Mesodermal cell (in vitro differentiated cells): ENCODE data around the gene POFUT2.

Source experiments
- H3K27ac ChIP-seq: 2 replicates; pipeline ENCODE4 v1.7.0; 2013; ENCODE audit warnings: mild to moderate bottlenecking, low read depth, low read length, moderate library complexity; ENCODE audit not compliant: severe bottlenecking
- H3K36me3 ChIP-seq: 2 replicates; pipeline ENCODE4 v1.7.1; 2013; ENCODE audit warnings: mild to moderate bottlenecking, low read length, moderate library complexity; ENCODE audit not compliant: control insufficient read depth, insufficient read depth
- H3K4me1 ChIP-seq: one replicate; pipeline ENCODE4 v1.7.1; 2013; ENCODE audit warnings: mild to moderate bottlenecking, low read length; ENCODE audit not compliant: insufficient read depth, control insufficient read depth, poor library complexity, severe bottlenecking
- H3K4me3 ChIP-seq: 2 replicates; pipeline ENCODE4 v1.7.0; 2013; ENCODE audit warnings: low read length, control low read depth, mild to moderate bottlenecking; ENCODE audit not compliant: insufficient read depth, poor library complexity, severe bottlenecking; ENCODE audit errors: extremely low read depth
- H3K9me3 ChIP-seq: 2 replicates; pipeline ENCODE4 v1.7.1; 2013; ENCODE audit warnings: mild to moderate bottlenecking, low read length, moderate library complexity; ENCODE audit not compliant: control insufficient read depth
- WGBS, 2 experiments: methylation state at CpG; one replicate each; pipeline ENCODE4 v1.1.5; 2013; ENCODE audit warnings: missing lambda C conversion rate in 2 of 2; ENCODE audit not compliant: insufficient coverage in 2 of 2; 5-methylcytosine and 5-hydroxymethylcytosine counted together

POFUT2 gene

GRCh38 chr21:45294509-45295291 lies 7.0 kb upstream of the POFUT2 start:
- peak overlapping the region; percentile 95 for H3K27ac ChIP-seq
- peaks cover 4% of the 10 kb centered on the region for H3K9me3 ChIP-seq
- peaks cover 13% of the 10 kb centered on the region for H3K36me3 ChIP-seq
- 63 to 64% methylated on average over 37 to 39 of the region's 40 CpGs for WGBS, 2 experiments
- no peak overlapping the region for H3K4me3 ChIP-seq
- H3K4me1 ChIP-seq = peaks cover 55% of the 10 kb centered on the region

- 87 to 88% methylated on average over 21 of the region's 23 CpGs for WGBS, 2 experiments
- Histone ChIP-seq H3K36me3 (peaks cover 19% of the 10 kb centered on the region), H3K4me1 (peaks cover 47% of the 10 kb centered on the region), H3K9me3 (peaks cover 4% of the 10 kb centered on the region), H3K4me3 (no peak overlapping the region), H3K27ac (peak overlapping the region; percentile 95)
Observed at GRCh38 chr21:45293726-45294401, 6.2 kb upstream of the POFUT2 start.

- no peak overlapping the region for H3K4me3 ChIP-seq
- WGBS, 2 experiments = 88 to 92% methylated on average over 18 to 19 of the region's 19 CpGs
- peaks cover 19% of the 10 kb centered on the region for H3K36me3 ChIP-seq
- H3K4me1 ChIP-seq = peaks cover 51% of the 10 kb centered on the region
- H3K9me3 ChIP-seq = peaks cover 4% of the 10 kb centered on the region
- H3K27ac ChIP-seq = peak overlapping the region; percentile 95
Observed at GRCh38 chr21:45293220-45293725, 5.6 kb upstream of the POFUT2 start.

GRCh38 chr21:45292399-45293219 lies 4.9 kb upstream of the POFUT2 start:
- Histone ChIP-seq H3K4me1 (peaks cover 51% of the 10 kb centered on the region), H3K36me3 (peaks cover 19% of the 10 kb centered on the region), H3K4me3 (no peak overlapping the region), H3K27ac (peak overlapping the region; percentile 41), H3K9me3 (peaks cover 4% of the 10 kb centered on the region)
- 26 to 34% methylated on average over 20 to 22 of the region's 24 CpGs for WGBS, 2 experiments

GRCh38 chr21:45291613-45292398 lies 4.1 kb upstream of the POFUT2 start:
- H3K27ac ChIP-seq = peak overlapping the region; percentile 62
- H3K9me3 ChIP-seq = no peaks in the 10 kb centered on the region
- H3K4me1 ChIP-seq = peaks cover 51% of the 10 kb centered on the region
- peaks cover 19% of the 10 kb centered on the region for H3K36me3 ChIP-seq
- 88 to 89% methylated on average over 16 to 29 of the region's 34 CpGs for WGBS, 2 experiments
- no peak overlapping the region for H3K4me3 ChIP-seq

GRCh38 chr21:45290948-45291612 lies 3.4 kb upstream of the POFUT2 start:
- Histone ChIP-seq H3K36me3 (peaks cover 20% of the 10 kb centered on the region), H3K4me3 (no peak overlapping the region), H3K27ac (peak overlapping the region; percentile 62), H3K9me3 (no peaks in the 10 kb centered on the region), H3K4me1 (peaks cover 52% of the 10 kb centered on the region)
- 84 to 93% methylated on average over 12 to 13 of the region's 14 CpGs for WGBS, 2 experiments

GRCh38 chr21:45289655-45290515 lies 2.2 kb upstream of the POFUT2 start:
- Histone ChIP-seq H3K36me3 (peaks cover 32% of the 10 kb centered on the region), H3K4me1 (peaks cover 40% of the 10 kb centered on the region), H3K27ac (peak overlapping the region; percentile 62), H3K4me3 (no peak overlapping the region), H3K9me3 (no peaks in the 10 kb centered on the region)
- 94 to 95% methylated on average over 12 to 14 of the region's 19 CpGs for WGBS, 2 experiments

GRCh38 chr21:45289134-45289533 lies 1.4 kb upstream of the POFUT2 start:
- whole genome bisulfite sequencing, 2 experiments = 94 to 95% methylated on average over 2 to 3 of the region's 3 CpGs
- no peak overlapping the region for H3K27ac ChIP-seq

GRCh38 chr21:45288441-45288841 lies 746 bp upstream of the POFUT2 start:
- no peaks in the 10 kb centered on the region for H3K9me3 ChIP-seq
- H3K27ac ChIP-seq = no peak overlapping the region
- peak overlapping the region; percentile 82 for H3K4me3 ChIP-seq
- peaks cover 25% of the 10 kb centered on the region for H3K4me1 ChIP-seq
- H3K36me3 ChIP-seq = peaks cover 47% of the 10 kb centered on the region
- WGBS, 2 experiments = 22% methylated on average over 32 to 33 of the region's 34 CpGs

More at GRCh38 chr21:45289134-45289533, 1.4 kb upstream of the POFUT2 start:
- Histone ChIP-seq H3K9me3 (no peaks in the 10 kb centered on the region), H3K4me1 (peaks cover 32% of the 10 kb centered on the region), H3K36me3 (peaks cover 40% of the 10 kb centered on the region), H3K4me3 (peak overlapping the region; percentile 82)
